GM18498 (cell line): ENCODE results near the gene ADCY4.
"Not testable (repeated sequence)": the region's sequence is repeated elsewhere in the genome, so short reads cannot be mapped to it uniquely, and the experiment has no call there.

Experiments
- ATAC-seq: cut with Tn5 transposase; IDR thresholded peaks from one replicate; pipeline ENCODE4 v1.9.1; 2021; ENCODE audit warnings: mild to moderate bottlenecking, moderate library complexity; ENCODE audit not compliant: unreplicated experiment

Gene ADCY4

DNA sequence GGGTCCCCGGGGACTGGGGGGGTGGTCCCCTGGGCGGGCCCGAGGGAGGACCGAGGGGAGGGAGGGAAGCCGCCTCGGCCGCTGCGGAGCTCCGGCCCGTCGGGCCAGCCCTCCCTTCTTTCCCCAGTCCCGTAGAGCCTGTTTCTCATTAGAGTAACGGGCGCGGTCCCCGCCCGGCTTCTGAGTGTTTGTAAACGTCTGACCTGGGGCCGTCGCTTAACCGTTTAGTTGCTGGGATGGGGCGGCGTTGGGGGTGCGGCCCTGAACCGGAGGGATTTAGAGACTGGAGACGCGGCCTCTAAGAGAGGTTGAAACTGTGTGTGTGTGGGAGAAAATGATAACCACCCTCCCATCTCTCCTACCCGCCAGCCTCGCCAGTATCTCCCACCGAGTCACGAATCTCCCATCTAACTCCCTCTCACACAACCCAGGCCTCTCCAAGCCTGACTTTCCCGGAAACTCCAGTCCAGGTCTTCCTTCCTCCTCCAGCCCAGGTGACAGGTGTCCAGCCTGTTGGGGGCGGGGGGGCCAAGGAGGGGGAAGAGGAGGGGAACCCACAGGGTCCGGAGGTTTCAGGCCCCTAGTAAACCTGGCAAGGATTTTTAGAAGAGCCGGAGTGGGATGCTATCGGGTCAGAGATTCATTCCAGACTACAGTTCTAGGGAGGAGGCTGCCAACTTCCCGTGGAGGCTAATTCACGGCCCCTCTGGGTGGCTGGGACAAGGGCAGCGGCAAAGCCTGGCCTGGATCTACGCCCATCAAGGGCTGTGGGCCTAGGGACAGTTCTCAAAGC, 32.0 kb upstream of the ADCY4 start:
- peak; percentile 65 for ATAC-seq

DNA sequence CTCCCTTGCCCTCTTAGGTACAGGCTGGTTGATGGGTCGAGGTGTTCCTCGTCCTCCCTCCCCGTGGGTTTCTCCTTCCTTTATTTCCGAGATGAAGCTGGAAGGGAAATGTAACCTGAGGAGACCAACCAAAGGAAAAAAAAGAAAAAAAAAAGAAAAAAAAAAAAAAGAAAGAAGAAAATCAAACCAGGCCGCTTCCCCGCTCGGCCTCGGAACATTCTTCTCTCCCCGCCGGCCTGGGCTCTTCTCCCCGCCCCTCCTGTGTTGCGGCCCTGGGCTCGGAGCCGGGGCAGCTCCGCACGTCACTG, 31.5 kb upstream of the ADCY4 start:
- ATAC-seq = no peak

DNA sequence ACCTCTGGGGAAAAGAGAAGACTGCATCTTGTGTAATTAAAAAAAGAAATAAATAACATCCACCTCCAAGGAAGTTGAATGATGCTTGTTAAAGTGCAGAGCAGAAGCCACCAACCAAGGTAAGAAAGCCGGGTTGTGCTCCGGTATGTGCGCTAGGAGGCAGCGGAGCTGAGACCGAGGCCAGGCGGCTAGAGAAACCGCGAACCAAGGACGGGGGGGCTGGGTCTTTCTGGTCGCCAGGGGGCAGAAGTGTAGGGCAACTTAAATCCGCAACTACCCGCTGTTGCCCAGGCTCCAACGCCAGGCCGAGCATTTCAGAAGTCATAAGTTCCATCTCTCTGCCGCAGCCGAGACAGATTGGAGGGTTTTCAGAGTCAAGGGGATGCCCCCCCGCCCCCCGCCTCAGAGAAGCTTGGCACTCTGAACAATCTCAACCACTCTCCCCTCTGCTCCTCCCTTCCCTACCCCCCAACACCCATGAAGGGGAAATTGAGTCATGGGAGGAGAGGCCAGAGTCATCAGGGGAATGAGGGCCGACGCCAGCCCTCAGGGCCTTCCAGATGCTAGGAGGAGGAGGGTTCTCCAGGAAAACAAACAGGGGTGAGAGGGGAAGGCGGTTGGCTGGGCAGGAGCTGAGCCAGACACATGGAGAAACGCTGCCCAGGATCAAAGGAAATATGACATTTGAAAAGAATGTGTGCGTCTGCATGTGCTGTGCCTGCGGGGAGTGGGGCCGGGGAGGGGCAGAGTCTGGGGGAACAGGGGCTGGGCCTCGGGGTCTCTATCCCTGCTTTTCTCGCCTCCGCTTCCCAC, 30.9 kb upstream of the ADCY4 start:
- ATAC-seq = peak; percentile 66

DNA sequence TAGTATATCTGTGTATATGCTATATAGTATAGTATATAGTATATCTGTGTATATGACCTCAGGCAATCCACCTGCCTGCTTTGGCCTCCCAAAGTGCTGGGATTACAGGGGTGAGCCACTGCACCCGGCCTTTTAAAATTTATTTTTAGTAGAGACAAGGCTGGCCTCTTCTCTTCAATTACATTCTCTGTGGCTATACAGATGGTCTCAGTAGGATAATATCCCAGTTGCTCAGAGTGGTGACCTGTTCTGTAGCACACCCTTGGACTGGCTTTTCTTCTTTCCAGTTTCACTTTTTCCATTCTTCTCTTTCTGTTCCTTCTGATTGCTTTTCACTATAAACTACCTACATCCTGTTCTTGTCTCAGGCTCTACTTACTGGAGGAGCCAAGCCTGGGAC, 30.0 kb upstream of the ADCY4 start:
- no peak for ATAC-seq

DNA sequence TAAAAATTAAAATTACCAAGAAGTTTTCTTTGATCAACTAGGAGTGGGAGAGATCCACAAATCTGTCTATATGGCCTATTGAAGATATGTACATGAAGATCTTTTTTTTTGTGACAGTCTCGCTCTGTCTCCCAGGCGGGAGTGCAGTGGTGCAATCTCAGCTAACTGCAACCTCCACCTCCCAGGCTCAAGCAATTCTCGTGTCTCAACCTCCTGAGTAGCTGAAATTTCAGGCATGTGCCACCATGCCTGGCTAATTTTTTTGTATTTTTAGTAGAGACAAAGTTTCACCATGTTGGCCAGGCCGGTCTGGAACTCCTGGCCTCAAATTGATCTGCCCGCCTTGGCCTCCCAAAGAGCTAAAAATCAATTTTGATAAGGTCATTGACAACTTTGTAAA, 28.5 kb upstream of the ADCY4 start:
- ATAC-seq = no peak

DNA sequence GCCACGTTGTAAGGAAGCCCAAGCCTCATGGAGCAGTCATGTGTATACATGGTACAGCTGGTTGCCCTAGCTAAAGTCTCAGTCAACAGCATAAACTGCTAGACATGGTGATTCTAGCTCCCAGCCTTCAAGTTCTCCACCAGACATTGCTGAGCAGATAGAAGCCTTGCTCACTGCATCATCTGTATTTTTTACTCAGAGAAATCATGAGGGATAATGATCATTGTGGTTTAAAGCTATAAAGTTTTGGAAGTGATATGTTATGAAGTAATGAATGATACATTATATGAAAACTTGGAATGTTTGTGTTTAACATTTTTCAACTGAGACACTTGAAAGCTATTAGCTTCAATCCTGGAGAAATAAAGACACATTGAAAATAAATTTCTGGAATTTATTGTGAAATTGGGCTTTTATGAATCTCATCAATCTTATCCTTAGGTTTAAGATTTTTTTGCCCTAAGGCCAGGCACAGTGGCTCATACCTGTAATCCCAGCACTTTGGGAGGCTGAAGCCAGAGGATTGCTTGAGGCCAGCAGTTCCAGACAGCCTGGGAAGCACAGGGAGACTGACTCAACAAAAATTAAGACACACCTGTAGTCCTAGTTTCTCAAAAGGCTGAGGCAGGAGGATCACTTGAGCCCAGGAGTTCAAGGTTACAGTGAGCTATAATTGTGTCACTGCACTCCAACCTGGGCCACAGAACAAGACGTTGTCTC, 27.5 kb upstream of the ADCY4 start:
- ATAC-seq = no peak

DNA sequence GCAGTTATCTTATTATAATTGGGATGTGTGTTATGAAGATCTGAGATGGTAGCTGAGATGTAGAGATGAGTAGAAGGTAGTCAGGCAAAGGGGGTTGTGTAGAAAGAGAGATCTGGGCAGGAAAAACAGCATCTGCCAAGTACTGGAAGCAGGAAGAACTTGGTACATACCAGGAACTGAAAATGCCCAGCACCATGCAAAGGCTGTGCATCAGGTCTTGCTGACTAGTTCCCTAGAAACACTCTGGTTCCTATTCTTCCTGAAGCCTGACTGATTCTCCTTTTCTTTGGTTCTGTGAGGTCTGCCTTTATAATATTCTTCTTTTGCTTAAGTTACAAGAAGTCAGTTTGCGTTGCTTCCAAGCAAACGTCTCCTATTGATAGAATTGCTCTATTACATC, 26.5 kb upstream of the ADCY4 start:
- ATAC-seq = no peak

DNA sequence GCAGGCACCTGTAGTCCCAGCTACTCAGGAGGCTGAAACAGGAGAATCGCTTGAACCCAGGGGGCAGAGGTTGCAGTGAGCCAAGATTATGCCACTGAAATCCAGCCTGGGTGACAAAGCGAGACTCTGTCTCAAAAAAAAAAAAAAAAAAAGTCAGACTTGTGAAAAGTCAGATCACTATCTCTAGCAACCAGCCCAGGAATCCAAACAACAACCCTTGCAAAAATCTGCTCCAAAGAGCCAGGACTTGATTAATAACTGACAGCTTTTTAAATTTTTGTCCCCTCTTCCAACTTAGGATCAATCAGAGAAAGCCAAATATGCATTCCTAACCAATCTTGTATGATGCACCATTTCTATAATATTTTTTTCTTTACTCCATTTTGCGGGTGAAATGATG, 25.4 kb upstream of the ADCY4 start:
- no peak for ATAC-seq

GRCh38 chr14:24356208-24356607, 21.3 kb upstream of the ADCY4 start:
- ATAC-seq = no peak

DNA sequence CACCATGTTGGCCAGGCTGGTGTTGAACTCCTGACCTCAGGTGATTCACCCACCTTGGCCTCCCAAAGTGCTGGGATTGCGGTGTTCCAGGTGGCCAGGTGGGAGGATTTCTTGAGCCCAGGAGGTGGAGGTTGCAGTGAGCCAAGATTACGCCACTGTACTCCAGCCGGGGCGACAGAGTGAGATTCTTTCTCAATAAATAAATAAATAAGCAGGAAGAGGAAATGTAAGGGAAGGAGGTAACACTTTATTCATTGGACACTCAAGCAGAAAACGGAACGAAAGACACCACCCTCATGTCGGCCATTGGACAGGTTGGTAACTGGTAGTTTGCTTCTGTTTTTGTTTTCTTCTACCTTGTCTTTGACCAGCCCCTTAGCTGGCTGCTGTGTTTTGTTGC, 20.1 kb upstream of the ADCY4 start:
- no peak for ATAC-seq

GRCh38 chr14:24354482-24354825, 19.6 kb upstream of the ADCY4 start:
- not testable (repeated sequence) for ATAC-seq

GRCh38 chr14:24353559-24354481, 18.9 kb upstream of the ADCY4 start:
- no peak for ATAC-seq

- ATAC-seq = no peak
These were observed 16.6 kb upstream of the ADCY4 start for GRCh38 chr14:24351517-24351916.

DNA sequence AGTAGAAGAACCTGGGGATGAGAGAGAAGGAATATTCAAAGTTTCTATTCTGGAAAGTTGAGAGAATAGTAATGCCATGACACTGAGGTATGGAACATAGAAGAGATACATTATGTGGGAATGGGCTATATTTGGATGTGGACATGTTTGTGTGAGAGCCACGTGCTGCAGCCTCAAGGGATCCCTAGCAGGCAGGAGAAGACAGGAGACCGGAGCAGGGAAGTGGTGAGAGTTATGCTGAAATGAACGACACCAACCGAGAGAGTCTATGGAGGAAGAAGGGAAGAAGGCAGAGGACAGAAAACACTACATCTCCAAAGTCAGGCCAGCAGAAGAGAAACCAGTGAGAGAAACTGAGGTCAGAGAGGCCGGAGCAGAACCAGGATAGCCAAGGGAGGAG, 14.9 kb upstream of the ADCY4 start:
- ATAC-seq = no peak

DNA sequence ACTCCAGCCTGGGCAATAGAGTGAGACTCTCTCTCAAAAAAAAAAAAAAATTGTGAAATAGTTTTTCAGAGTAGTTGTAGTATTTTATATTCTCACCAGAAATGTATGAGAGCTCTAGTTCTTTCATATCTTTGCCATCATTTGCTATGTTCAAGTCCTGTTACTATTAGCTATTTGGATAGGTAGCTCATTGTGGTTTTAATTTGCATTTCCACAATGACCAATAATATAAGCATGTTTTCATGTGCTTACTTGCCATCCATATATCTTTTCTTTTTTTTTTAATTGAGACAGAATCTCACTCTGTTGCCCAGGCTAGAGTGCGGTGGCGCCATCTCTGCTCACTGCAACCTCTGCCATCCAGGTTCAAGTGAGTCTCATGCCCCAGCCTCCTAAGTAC, 13.3 kb upstream of the ADCY4 start:
- ATAC-seq = no peak

DNA sequence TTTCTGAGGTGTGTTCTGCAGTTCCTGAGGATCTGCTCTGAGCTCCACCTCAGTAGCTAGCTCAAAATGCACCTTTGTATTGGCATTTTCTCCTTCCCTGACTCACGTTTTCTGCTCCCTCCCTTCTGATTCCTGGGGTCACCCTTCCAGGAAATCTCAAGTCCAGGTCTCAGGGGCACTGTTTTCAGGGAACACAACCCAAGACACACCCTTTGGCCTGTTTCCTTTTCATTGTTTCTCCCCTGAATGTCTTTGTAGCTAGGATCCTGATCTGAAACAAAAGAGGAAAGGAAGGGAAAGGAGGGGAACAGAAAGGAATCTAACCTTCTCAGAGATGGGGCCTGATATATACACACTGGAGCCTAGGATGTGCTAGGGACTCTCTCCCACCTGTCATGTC, 12.3 kb upstream of the ADCY4 start:
- no peak for ATAC-seq

DNA sequence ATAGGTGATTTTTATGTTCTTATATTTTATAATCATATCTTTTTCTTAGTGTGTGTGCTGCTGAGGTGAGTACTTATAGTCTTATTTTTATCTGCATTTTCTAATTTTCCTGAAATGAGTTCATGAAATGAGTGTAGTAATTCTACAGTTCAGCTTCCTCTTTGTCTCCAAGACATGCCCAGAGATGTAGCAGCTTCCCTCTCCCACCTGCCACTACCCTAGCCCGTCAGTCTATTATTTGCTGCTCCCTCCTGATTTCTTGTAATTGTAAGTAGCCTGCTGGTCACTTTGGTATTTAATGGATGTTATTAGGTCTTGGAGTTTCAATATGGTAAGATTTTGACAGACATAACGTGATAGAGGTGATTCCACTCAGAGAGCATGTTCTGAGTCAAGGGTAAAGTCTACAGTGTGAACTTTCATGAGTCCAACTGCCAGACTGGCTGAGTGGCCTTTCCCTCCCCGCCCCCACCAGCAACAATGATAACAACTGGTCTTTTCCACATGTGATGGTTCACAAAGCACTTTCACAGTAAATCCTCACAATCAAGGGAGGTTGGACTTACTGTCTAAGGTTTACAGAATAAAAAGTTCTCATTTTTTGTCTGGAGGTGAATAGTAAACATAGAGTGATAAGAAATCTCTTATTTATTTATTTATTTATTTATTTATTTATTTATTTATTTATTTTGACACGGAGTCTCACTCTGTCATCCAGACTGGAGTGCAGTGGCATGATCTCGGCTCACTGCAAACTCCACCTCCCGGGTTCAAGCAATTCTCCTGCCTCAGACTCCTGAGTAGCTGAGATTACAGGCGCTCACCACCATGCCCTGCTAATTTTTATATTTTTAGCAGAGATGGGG, 9.2 kb upstream of the ADCY4 start:
- ATAC-seq = no peak

DNA sequence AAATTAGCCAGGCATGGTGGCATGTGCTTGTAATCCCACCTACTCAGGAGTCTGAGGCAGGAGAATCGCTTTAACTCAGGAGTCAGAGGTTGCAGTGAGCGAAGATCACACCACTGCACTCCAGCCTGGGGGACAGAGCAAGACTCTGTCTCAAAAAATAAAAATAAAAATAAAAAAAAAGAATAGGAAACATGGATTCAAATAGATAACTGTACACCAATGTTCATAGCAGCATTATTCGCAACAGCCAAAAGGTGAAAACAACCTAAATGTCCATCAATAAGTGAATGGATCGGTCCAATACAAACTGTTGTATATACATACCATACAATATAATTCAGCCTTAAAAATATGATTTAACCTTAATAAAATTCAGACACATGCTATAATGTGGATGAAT, 8.0 kb upstream of the ADCY4 start:
- no peak for ATAC-seq

DNA sequence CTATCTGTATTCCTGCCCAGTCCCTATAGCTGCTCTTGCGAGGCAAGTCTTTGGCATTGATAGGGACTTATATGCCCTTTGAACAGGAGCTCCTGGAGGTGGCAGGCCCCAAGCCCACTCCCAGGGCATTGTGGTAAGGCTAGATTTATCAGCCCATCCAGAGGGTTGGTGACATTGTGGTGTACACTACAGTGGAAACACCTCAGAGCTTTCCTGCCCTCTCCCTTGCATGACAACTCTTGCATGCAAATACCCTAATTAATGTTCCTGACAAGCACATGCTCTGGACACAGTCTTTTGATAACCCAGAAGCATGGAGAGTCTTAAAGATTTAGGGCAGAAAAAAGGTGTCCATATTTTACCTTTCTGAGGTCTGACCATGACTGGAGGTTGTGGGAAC, 5.7 kb upstream of the ADCY4 start:
- ATAC-seq = no peak
